SJSA1 (cell line): ENCODE measurements around the gene SDK2. TPM values are rescaled to one million over a fixed set of nuclear protein-coding genes. Genes with fewer than 3 reads are reported as not detected.
"Not testable (repeated sequence)": the region's sequence is repeated elsewhere in the genome, so short reads cannot be mapped to it uniquely, and the experiment has no call there.

ENCODE experiments used
- DNase-seq, 2 experiments: peaks; one replicate each; pipeline ENCODE4 v3.0.0-alpha.2; 2015 to 2020; ENCODE audit warnings: low spot score in 2 of 2, low read depth in 1 of 2
- H3K27ac ChIP-seq: fragments of 250-450 bp; sonication (Bioruptor Pico); 2 replicates; pipeline ENCODE4 v1.5.1; 2020; ENCODE audit warnings: mild to moderate bottlenecking, moderate library complexity
- H3K27me3 ChIP-seq: fragments of 250-450 bp; sonication (Bioruptor Pico); replicated peaks from 2 replicates; pipeline ENCODE4 v1.5.1; 2020; ENCODE audit warnings: mild to moderate bottlenecking, moderate library complexity
- H3K36me3 ChIP-seq: fragments of 250-450 bp; sonication (Bioruptor Pico); 2 replicates; pipeline ENCODE4 v1.5.1; 2020; ENCODE audit warnings: mild to moderate bottlenecking
- H3K4me1 ChIP-seq: fragments of 250-450 bp; sonication (Bioruptor Pico); replicated peaks from 2 replicates; pipeline ENCODE4 v1.6.1; 2021; ENCODE audit warnings: mild to moderate bottlenecking
- H3K4me3 ChIP-seq: fragments of 250-450 bp; sonication (Bioruptor Pico); 2 replicates; pipeline ENCODE4 v1.5.1; 2020; ENCODE audit warnings: mild to moderate bottlenecking
- H3K9me3 ChIP-seq: fragments of 250-450 bp; sonication (Bioruptor Pico); replicated peaks from 2 replicates; pipeline ENCODE4 v1.5.1; 2020; ENCODE audit warnings: mild to moderate bottlenecking
- total RNA-seq: library from RNA; depleted of rRNA; stranded (reverse); fragments of >200 nt; shearing (Covaris generic); gene quantifications from 2 replicates; pipeline ENCODE4 v1.2.3, GENCODE V29; 2014

Gene SDK2
- total RNA-seq, 1 experiment from 2014 or later = 0.05 TPM

DNA sequence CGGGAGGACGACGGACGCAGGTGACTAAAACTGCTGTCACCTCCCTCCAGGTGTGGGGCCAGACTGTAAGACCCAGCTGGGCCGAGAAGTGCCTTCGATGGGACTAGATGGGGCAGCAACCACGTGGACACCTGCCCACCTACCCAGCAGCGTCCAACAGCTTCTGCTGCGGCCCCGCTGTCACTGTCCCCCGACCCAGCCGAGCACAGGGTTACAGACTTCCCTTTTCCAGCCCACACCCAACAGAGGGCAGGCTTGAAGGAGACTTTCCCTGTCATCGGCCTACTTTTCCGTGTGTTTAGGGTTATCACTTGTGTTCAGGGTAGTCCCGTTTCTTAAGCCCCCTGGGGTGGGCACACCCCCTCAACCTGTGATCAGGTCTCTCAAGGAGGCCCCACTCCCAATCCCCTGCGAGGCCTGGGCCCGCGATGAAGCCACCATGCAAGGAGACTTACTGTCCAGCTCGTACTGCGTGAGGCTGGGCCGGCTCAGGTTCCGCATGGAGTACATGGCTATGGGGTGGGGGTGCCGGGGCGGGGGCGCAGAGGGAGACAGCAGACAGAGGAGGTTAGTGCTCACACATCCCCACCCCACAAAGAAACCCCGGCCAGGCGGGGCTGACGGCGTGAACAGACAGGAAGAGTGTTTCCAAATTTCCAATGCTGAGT, 263.7 kb downstream of the SDK2 start:
- Histone ChIP-seq H3K27ac (no peak overlapping the region), H3K4me3 (no peak overlapping the region), H3K9me3 (no peaks in the 10 kb centered on the region), H3K4me1 (no peaks in the 10 kb centered on the region), H3K27me3 (peaks cover 45% of the 10 kb centered on the region), H3K36me3 (no peaks in the 10 kb centered on the region)
- no peak for DNase-seq

GRCh38 chr17:73379826-73380225, 264.4 kb downstream of the SDK2 start:
- DNase-seq = no peak
- peaks cover 37% of the 10 kb centered on the region for H3K27me3 ChIP-seq
- H3K9me3 ChIP-seq = no peaks in the 10 kb centered on the region
- H3K36me3 ChIP-seq = no peaks in the 10 kb centered on the region
- no peaks in the 10 kb centered on the region for H3K4me1 ChIP-seq
- H3K27ac ChIP-seq = no peak overlapping the region
- no peak overlapping the region for H3K4me3 ChIP-seq

DNA sequence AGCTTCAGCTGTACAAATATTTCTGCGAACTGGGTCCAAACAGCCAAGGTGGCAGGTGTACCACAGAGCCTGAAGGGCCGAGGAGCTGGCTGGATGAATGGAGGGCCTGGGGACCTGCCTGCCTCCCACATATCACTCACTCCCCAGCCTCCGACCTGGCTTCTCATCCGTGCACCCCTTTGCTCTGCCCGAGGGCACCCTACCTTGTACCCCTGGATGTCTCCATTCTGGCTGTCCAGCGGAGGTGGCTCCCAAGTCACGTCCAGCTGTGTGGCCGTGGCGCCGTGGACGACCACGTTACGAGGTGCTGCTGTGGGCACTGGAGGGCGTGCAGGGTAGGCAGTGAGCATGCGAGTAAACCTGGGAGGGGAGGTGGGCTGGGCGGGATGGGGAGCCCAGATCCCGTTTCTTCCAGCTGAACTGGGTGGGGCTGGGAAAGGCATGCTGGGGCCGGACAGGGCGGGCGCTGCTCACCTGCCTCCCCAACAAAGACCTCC, 265.2 kb downstream of the SDK2 start:
- Histone ChIP-seq H3K27me3 (peaks cover 34% of the 10 kb centered on the region), H3K36me3 (no peaks in the 10 kb centered on the region), H3K4me3 (no peak overlapping the region), H3K27ac (no peak overlapping the region), H3K4me1 (no peaks in the 10 kb centered on the region), H3K9me3 (no peaks in the 10 kb centered on the region)
- DNase-seq = no peak

DNA sequence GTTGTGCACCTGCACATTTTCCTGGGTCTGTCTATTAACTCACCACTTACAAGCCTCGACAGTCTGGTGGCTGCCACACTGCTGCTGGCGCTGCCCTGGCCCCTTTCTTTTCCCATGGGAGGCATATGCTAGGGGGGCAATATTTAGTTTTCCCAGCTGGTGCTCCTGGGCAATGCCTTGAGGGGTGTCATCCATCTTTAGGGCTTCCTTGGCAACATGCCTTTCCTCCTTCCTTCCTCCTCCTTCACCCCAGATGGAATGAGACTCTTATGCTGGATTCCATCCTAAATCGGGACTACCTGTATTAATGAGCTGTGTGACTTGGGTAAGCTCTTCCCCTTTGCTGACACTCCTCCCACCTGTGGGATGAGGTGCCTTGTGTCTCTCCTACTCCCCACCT, 267.6 kb downstream of the SDK2 start:
- Histone ChIP-seq H3K4me1 (no peaks in the 10 kb centered on the region), H3K9me3 (no peaks in the 10 kb centered on the region), H3K27me3 (peaks cover 16% of the 10 kb centered on the region; the same call in 1 of the 2 replicates), H3K4me3 (no peak overlapping the region), H3K27ac (no peak overlapping the region), H3K36me3 (no peaks in the 10 kb centered on the region)
- DNase-seq = no peak

- Histone ChIP-seq H3K27me3 (peaks cover 13% of the 10 kb centered on the region; the same call in 1 of the 2 replicates), H3K9me3 (no peaks in the 10 kb centered on the region), H3K27ac (no peak overlapping the region), H3K4me3 (no peak overlapping the region), H3K36me3 (no peaks in the 10 kb centered on the region), H3K4me1 (no peaks in the 10 kb centered on the region)
- DNase-seq = no peak
Measured at GRCh38 chr17:73376152-73376551, 268.1 kb downstream of the SDK2 start.

GRCh38 chr17:73371836-73372235, 272.4 kb downstream of the SDK2 start:
- H3K4me3 ChIP-seq = no peak overlapping the region

GRCh38 chr17:73371285-73371684, 273.0 kb downstream of the SDK2 start:
- Histone ChIP-seq H3K27me3 (peaks cover 8% of the 10 kb centered on the region; the same call in 1 of the 2 replicates), H3K4me3 (no peak overlapping the region), H3K27ac (no peak overlapping the region), H3K4me1 (peaks cover 4% of the 10 kb centered on the region; the same call in 1 of the 2 replicates), H3K9me3 (no peaks in the 10 kb centered on the region), H3K36me3 (no peaks in the 10 kb centered on the region)
- DNase-seq = peak in 1 of 2 experiments; percentile 14

More at GRCh38 chr17:73371836-73372235, 272.4 kb downstream of the SDK2 start:
- no peaks in the 10 kb centered on the region for H3K36me3 ChIP-seq
- no peak overlapping the region for H3K27ac ChIP-seq
- no peak for DNase-seq
- peaks cover 8% of the 10 kb centered on the region; the same call in 1 of the 2 replicates for H3K27me3 ChIP-seq
- H3K4me1 ChIP-seq = peaks cover 4% of the 10 kb centered on the region; the same call in 1 of the 2 replicates
- no peaks in the 10 kb centered on the region for H3K9me3 ChIP-seq

GRCh38 chr17:73369817-73370490, 274.3 kb downstream of the SDK2 start:
- not testable (repeated sequence) for H3K9me3 ChIP-seq, H3K36me3 ChIP-seq, H3K4me3 ChIP-seq, H3K4me1 ChIP-seq, H3K27me3 ChIP-seq, H3K27ac ChIP-seq
- DNase-seq = peak; percentile 84 to 88

- no peaks in the 10 kb centered on the region for H3K9me3 ChIP-seq
- peaks cover 4% of the 10 kb centered on the region; the same call in 1 of the 2 replicates for H3K4me1 ChIP-seq
- H3K36me3 ChIP-seq = no peaks in the 10 kb centered on the region
- no peak overlapping the region for H3K4me3 ChIP-seq
- no peak overlapping the region for H3K27ac ChIP-seq
- no peak for DNase-seq
- H3K27me3 ChIP-seq = peaks cover 5% of the 10 kb centered on the region; the same call in 1 of the 2 replicates
Measured at GRCh38 chr17:73369111-73369521, 275.1 kb downstream of the SDK2 start.

DNA sequence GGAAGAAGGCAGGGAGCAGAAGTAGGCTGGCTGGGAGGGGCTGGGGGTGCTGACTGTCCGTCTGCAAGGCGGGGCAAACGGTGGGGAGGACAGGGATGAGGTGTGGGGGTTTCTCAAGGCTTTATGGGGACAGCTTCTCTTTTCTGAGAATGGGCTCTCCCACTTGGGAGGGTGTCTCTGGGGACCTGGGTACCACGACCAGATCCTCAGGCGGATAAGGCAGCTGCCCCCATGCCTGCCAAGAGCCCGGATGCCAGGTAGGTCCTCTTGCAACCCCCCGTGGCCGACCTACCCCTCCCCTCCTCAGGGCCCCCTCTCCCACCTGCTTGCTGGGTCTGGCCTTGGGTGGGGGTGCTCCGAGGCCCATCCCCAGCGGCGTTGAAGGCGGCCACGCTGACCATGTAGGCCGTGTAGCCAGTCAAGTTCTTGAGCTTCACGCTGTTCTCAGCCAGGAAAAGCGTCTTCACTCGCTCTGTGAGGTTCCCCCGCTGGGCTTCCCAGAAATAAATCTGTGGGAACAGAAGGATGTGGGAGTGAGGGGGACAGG, 276.1 kb downstream of the SDK2 start:
- Histone ChIP-seq H3K9me3 (no peaks in the 10 kb centered on the region), H3K27me3 (no peaks in the 10 kb centered on the region; the same call in 1 of the 2 replicates), H3K27ac (no peak overlapping the region), H3K4me3 (no peak overlapping the region), H3K4me1 (peaks cover 4% of the 10 kb centered on the region; the same call in 1 of the 2 replicates), H3K36me3 (no peaks in the 10 kb centered on the region)
- no peak for DNase-seq

- H3K36me3 ChIP-seq = no peaks in the 10 kb centered on the region
- no peaks in the 10 kb centered on the region for H3K9me3 ChIP-seq
- no peak overlapping the region for H3K27ac ChIP-seq
- H3K4me3 ChIP-seq = no peak overlapping the region
- DNase-seq = no peak
- H3K27me3 ChIP-seq = no peaks in the 10 kb centered on the region
- peaks cover 4% of the 10 kb centered on the region; the same call in 1 of the 2 replicates for H3K4me1 ChIP-seq
Measured at GRCh38 chr17:73365906-73366623, 278.2 kb downstream of the SDK2 start.

DNA sequence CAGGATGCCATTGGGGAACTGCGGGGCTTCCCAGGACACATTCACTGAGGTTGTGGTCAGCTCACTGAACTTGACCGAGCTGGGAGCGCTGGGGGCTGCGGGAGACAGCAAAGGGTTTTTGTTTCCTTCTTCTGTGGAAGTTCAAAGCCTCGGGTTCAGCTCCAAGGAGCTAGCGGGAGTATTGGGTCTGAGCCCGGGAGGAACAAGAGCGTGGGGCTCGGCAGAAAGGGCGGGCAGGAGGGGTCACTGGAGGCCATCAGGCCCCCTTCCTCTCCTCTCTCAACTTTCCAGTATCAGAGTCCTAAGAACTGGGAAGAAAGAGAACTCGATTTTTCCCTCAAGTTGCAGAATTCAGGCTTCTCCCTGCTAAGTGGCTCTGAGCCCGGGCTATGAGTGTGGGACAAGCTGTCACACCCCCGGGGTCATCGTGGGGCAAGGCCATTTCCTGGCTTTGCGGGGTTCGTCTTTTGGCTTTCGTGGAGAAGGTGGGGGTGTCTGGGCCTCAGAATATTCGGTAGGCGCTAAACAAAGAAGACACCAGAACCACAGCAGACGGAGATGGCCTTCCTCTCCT, 278.9 kb downstream of the SDK2 start:
- Histone ChIP-seq H3K4me1 (peaks cover 6% of the 10 kb centered on the region; the same call in 1 of the 2 replicates), H3K9me3 (no peaks in the 10 kb centered on the region), H3K27ac (no peak overlapping the region), H3K36me3 (no peaks in the 10 kb centered on the region), H3K4me3 (no peak overlapping the region), H3K27me3 (no peaks in the 10 kb centered on the region)
- no peak for DNase-seq

- no peak overlapping the region for H3K27ac ChIP-seq
- no peak for DNase-seq
- H3K9me3 ChIP-seq = no peaks in the 10 kb centered on the region
- H3K4me1 ChIP-seq = peaks cover 5% of the 10 kb centered on the region; the same call in 1 of the 2 replicates
- H3K36me3 ChIP-seq = no peaks in the 10 kb centered on the region
- no peaks in the 10 kb centered on the region for H3K27me3 ChIP-seq
- H3K4me3 ChIP-seq = no peak overlapping the region
Measured at GRCh38 chr17:73364155-73364522, 280.1 kb downstream of the SDK2 start.
